GM10847 (cell line): Measurements from ENCODE around the gene SH3GL1.

Experiments
- POLR2A ChIP-seq: IDR thresholded peaks from 2 replicates; pipeline ENCODE4 v1.6.1; 2011; ENCODE audit not compliant: insufficient read length; ENCODE audit errors: extremely low read depth

Gene SH3GL1

DNA sequence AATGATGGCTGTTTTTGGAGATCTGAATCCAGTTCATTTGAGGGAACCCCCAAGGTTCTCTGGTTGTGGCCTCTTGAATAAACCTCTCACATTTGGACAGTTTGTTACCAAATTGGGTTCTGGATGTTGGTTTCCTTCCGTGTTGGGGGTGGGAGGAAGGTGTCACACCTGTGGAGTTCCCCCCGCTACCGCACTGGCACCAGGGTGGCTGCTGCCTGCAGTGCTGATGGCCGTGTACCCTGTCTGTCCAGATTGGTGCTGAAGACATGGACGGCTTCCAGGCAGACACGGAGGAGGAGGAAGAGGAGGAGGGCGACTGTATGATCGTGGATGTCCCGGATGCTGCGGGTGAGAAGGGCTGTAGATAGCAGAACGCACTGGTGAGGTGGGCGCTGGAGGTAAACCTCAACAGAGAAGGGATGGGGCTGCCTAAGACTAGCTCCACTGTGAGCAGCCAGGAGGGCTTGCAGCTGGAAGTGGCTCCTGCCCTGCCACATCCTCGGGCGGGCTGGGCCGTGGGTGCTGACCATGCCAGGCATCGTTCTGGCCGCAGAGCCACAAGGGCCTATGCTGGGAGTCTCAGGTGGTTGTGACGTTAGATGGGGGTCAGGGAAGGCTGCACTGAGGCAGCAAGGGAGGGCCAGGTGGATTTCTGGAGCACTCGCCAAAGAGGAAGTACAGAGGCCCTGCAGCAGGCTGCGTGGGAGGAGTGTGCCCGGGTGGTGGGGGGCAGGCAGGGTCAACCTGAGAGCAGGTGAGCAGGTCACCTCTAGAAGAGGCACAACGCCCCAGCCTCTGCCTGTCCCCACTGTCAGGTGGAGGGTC, 41.9 kb upstream of the SH3GL1 start:
- no peak for TF ChIP-seq POLR2A

DNA sequence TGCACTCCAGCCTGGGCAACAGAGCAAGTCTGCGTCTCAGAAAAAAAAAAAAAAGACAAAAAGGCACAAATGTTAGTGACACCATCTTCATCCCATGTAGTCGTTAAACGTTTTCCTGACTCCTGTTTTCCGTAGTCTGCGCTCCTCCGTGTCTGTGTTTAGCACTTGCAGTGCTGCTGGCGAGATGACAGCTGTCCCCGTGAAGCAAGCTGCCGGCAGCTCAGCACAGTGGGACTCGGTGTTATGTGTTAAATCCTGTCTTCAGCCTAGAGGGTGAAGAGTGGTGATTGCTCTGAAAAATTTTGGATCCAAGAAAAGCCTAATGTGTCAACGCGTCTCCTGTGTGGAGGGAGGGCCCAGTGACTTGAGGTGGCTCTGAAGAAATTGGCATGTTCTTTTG, 38.9 kb upstream of the SH3GL1 start:
- no peak for TF ChIP-seq POLR2A

DNA sequence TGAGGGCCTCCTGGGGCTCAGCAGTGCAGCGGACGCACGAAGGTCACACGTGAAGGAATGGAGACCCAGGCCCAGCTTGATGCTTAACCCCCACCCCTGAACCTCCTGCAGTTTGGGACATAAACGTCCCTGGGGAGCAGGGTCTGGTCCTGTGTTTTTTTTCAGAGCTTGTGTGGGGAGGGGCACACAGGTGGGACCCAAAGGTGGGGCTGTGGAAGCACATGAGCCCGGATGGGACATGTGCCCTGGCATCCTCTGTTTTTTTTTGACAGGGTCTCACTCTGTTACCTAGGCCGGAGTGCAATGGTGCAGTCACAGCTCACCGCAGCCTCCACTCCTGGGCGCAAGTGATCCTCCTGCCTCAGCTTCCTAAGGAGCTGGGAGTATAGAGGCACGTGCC, 36.8 kb upstream of the SH3GL1 start:
- TF ChIP-seq POLR2A: no peak

DNA sequence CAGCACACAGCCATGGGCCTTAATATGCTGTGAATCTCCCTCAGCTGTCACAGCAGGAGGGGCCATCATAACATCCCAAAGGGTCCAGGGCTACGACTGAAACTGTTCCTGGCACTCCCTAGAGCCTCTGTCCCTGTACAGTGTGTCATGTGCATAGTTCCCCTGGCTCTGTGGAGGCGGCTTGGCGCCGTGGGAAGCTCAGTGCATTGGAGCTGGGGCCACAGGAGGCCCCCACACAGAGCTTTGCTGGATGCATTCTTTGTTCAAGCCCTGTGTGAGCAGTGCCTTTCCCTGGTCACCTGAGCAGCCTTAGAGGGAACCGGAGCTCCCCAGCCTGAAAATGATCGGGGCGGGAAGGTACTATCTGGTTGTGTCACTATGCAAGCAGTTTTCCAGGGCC, 35.9 kb upstream of the SH3GL1 start:
- no peak for TF ChIP-seq POLR2A

DNA sequence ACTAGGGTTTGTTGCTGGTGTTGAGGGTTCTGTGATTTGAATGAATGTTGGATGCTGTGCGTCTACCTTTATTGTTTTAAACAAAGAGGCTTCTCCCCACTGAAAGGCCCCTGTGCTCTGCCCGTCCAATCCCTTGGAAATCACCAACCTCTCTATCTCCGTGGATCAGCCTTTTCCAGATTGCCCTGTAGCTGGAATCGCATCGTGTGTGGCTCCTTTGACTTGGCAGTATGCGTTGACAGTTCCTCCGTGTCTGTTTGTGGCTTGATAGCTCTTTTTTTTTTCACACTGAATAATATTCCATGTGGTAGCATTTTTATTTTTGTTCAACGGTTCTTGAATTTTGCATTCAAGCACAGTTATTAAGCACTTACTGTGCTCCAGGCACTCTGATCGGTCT, 34.0 kb upstream of the SH3GL1 start:
- TF ChIP-seq POLR2A: no peak

DNA sequence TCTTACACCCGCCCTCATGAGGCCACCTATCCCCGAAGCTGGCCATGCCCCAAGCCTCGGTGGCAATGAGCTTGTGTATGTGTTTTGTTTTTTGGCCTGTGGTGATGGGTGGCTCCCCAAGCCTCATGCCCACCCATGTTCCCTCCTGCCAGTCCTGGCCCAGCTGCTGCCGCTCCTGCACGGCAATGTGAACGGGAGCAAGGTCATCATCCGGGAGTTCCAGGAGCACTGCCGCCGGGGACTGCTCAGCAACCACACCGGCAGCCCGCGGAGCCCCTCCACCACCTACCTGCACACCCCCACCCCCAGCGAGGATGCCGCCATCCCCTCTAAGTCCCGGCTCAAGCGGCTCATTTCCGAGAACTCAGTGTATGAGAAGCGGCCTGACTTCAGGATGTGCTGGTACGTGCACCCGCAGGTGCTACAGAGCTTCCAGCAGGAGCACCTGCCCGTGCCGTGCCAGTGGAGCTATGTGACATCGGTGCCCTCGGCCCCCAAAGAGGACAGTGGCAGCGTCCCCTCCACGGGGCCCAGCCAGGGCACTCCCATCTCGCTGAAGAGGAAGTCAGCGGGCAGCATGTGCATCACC, 32.7 kb upstream of the SH3GL1 start:
- TF ChIP-seq POLR2A: no peak

DNA sequence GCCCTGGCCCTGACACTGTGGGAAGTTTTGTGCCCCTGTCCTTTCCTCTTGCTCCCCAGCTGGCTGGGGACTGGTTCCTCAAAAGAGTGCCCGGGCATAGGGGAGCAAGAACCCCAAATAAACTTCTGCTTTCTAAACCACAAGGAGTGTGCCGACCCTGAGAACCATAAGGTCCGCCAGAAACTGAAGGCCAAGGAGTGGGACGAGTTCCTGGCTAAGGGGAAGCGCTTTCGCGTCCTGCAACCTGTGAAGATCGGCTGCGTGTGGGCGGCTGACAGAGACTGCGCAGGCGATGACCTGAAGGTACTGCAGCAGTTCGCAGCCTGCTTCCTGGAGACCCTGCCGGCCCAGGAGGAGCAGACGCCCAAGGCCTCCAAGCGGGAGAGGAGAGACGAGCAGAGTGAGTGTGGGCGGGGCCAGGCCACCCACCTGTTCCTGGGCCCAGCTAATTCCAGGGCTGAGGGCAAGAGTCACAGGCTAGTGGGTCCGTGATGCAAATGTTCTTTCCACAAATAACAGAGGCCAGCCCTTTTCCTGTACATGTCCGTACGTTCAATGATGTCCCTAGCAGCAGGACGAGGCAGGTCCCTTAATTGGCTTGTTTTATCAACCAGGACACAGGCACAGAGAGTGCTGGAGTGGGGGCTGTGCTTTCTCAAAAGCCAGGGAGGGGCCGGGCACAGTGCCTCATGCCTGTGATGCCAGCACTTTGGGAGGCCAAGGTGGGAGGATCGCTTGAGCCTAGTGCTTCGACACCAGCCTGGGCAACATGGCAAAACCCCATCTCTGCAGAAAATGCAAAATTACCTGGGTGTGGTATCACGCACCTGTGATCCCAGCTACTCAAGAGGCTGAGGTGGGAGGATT, 31.7 kb upstream of the SH3GL1 start:
- no peak for TF ChIP-seq POLR2A

DNA sequence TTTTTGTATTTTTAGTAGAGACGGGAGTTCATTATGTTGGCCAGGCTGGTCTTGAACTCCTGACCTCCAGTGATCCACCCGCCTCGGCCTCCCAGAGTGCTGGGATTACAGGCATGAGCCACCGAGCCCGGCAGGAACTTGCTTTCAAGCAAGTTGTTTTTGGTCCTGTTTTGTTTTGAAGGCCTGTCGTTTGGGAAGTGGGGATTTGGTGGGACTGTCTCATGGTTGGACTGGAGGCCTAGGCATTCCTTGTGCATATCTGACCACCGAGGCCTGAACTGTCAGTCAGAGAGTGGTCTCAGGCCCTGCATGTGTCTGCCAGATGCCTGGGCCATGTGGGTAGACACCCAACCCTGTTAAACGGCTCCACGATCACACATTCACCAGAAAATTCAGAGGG, 30.9 kb upstream of the SH3GL1 start:
- TF ChIP-seq POLR2A: no peak

DNA sequence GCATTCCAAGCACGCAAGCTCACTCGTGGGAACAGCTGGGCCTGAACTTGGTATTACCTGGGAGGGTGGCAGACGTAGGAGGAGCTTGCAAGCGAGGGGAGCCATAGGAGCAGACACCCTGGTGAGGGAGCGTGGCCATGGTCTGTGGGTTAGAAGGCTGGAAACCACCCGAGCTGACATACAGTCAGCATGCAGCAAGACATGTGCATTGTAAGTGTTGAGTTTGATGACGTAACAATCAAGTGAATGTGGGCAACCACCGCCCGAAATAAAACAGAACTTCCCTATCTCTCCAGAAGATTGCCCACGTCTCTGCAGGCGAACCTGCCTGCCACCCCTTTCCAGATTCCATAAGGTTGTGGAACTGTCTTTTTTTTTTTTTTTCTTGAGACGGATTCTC, 30.4 kb upstream of the SH3GL1 start:
- no peak for TF ChIP-seq POLR2A

DNA sequence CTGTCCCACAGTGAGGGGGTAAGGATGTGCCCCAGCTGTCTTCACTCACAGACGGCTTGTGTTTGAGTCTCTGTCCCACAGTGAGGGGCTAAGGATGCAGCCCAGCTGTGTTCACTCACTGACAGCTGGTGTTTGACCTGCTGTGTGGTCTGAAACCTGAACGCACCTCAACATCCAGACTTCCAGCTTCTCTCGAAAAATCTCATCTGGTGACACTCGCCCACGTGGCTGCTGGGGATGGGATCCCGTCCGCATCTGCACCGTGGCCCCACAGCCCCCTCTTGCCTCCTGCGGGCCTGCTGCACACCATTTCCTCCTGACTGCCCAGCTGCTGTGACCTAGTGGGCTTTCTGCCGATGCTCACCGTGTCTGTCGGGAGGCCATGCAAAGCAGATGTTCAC, 29.4 kb upstream of the SH3GL1 start:
- TF ChIP-seq POLR2A: no peak

DNA sequence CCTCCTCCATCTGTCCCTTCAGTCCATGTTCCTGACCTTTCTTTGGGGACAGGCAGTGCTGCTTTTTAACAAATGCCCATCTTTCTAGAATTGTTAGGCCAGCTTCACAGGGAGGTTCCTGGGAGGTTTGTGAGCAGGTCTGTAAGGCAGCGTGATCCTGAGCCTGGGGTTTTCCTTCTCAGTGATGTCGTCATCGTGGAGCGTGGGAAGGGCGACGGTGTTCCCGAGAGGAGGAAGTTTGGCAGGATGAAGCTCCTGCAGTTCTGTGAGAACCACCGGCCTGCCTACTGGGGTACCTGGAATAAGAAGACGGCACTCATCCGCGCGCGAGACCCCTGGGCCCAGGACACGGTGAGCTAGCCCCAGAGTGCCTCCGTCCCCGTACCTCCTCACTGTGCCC, 28.9 kb upstream of the SH3GL1 start:
- TF ChIP-seq POLR2A: no peak

DNA sequence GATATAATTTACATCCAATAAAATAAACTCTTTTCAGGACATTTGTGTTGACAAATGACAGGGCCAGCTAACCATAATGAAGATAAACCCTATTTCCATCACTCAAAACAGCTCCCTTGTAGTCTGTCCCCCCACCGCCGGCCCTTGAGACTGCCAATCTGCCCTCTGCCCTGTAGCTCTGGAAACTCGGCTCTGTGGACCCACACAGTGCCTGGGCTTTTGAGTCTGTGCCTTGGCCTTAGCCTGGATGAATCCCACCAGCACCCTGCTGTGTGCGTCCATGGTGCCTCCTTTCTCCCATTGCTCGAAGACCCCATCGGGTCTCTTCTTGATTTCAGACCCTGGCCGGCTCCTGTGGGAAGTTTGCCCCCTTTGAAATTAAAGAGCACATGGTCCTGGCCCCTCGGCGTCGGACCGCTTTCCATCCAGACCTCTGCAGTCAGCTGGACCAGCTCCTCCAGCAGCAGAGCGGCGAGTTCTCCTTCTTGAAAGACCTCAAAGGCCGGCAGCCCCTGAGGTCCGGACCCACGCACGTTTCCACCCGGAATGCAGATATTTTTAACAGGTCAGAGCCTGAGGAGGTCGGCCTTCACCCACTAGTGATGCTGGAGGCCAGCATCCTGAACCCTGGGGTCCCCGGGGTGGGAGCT, 28.1 kb upstream of the SH3GL1 start:
- no peak for TF ChIP-seq POLR2A

DNA sequence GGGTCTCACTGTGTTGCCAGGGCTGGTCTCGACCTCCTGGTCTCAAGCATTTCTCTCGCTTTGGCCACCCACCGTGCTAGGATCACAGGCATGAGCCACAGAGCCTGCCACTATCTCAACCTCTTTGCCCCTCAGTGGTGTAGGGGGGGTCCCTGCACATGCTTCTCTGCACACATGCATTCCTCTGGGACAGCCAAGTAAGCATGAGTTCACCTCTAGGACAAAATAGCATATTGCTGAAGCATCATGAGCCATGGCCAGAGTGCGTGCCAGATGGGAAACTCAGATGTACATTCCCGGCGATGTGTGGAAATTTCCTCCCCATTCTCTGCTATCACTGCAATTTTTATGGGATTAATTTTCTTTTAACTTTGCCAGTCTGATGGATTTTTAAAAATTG, 25.2 kb upstream of the SH3GL1 start:
- TF ChIP-seq POLR2A: no peak

DNA sequence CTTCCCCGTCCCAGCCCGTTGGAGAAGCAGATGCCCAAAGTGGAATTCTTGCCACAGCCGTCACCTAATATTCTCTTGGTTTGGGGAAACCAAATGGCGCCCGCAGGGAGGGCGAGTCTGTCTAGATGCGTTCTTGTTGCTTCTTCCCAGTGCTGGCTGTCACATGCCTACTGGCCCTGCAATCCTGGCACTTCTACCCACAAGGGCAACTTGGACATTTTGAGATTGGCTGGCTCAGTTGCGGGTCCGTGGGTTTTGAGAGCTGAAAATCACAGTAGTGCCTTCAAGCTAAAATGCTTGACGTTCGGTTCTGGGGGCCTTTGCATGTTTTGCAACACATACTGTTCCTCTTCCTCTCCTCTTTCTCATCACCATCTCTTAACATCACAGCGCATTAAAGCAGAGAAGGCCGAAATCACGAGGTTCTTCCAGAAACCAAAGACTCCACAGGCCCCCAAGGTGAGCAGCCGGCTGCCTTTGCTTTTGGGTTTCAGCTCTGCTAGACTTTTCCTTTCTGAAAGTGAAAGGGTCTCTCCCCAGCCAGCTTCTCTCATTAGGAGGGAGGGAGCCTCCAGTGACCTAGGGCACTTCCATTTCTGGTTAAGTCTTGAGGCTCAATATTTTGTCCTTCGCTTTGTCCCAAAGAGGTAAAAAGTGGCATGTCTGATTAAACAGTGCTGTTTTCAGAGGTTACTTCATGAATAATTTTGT, 23.2 kb upstream of the SH3GL1 start:
- no peak for TF ChIP-seq POLR2A

DNA sequence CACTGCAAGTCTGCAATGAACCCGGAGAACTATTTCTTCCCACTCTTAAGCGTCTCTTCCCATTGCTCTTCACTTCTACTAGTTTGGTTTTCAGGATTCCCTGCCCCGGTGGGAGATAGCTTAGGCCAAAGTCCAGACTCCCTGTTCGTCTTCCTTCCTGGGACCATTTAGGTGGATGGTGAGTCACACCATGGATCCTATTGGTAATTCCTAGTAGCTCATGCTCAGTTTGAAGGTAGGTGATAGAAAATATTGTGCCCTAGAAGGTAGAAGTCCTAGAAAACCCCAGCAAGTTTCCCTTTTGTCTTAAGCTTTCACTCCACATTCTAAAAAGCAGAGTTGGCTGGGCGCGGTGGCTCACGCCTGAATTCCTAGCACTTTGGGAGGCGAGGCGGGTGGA, 15.9 kb upstream of the SH3GL1 start:
- TF ChIP-seq POLR2A: no peak
